Hepatocyte (in vitro differentiated cells): Measurements from ENCODE around the gene APOB.

Experiments
- CTCF ChIP-seq: fragments of 200-600 bp; sonication (generic); IDR thresholded peaks from 2 replicates; pipeline ENCODE4 v1.5.1; 2016; ENCODE audit warnings: antibody characterized with exemption, mild to moderate bottlenecking; ENCODE audit not compliant: poor library complexity
- EZH2 ChIP-seq: fragments of 200-600 bp; sonication (generic); IDR thresholded peaks from 2 replicates; pipeline ENCODE4 v1.6.1; 2016; ENCODE audit warnings: antibody characterized with exemption, mild to moderate bottlenecking, borderline replicate concordance
- EZH2phosphoT487 ChIP-seq: fragments of 200-600 bp; sonication (generic); IDR thresholded peaks from one replicate; pipeline ENCODE4 v1.6.1; 2018; ENCODE audit warnings: antibody characterized with exemption, mild to moderate bottlenecking, low read depth, moderate library complexity; ENCODE audit not compliant: unreplicated experiment, severe bottlenecking

- no peak for TF ChIP-seq CTCF
- TF ChIP-seq EZH2 = no peak
- no peak for TF ChIP-seq EZH2phosphoT487
Measured at GRCh38 chr2:20982861-20983260, 61.0 kb downstream of the APOB start.
